ENCODE data around the gene FIP1L1.
A peak's percentile ranks its signal among the peaks of the same experiment; 100 is the strongest.

Gene FIP1L1

GRCh38 chr4:53424280-53424679 lies 46.8 kb downstream of the FIP1L1 start:
- Histone ChIP-seq H3K4me2 (ENCODE audit: low read depth, low read length, poor library complexity, severe bottlenecking) (no peak overlapping the region), H3K27me3 (ENCODE audit: insufficient read depth, low read length, poor library complexity, severe bottlenecking) (no peaks in the 10 kb centered on the region), H3F3A (ENCODE audit: low read depth) (no peaks in the 10 kb centered on the region), H3K9me2 (replicated peaks; ENCODE audit: low read depth, low read length) (no peaks in the 10 kb centered on the region), H3K9ac (ENCODE audit: low read depth, low read length, poor library complexity, severe bottlenecking) (no peak overlapping the region), H3K4me3 (ENCODE audit: low read length, poor library complexity, severe bottlenecking) (no peak overlapping the region), H3K36me3 (ENCODE audit: insufficient read depth, low read length) (peaks cover 45% of the 10 kb centered on the region), H2AFZ (ENCODE audit: low read length) (no peak overlapping the region), H3K9me3 (ENCODE audit: insufficient read depth, low read depth, low read length) (no peaks in the 10 kb centered on the region), H3K4me1 (ENCODE audit: insufficient read depth, low read length, poor library complexity, severe bottlenecking) (no peaks in the 10 kb centered on the region), H4K20me1 (ENCODE audit: insufficient read depth, low read length, poor library complexity, severe bottlenecking) (peaks cover 24% of the 10 kb centered on the region), H3K79me2 (ENCODE audit: insufficient read depth, low read length) (peaks cover 4% of the 10 kb centered on the region)
- TF ChIP-seq EZH2phosphoT487 (IDR thresholded peaks at IDR 0.05; ENCODE audit: borderline replicate concordance) (no peak), CTCF (conservative IDR thresholded peaks at IDR 0.05; ENCODE audit: low read length) (no peak)

GRCh38 chr4:53427366-53427765 lies 49.9 kb downstream of the FIP1L1 start:
- Histone ChIP-seq H2AFZ (ENCODE audit: low read length) (no peak overlapping the region), H4K20me1 (ENCODE audit: insufficient read depth, low read length, poor library complexity, severe bottlenecking) (peaks cover 33% of the 10 kb centered on the region), H3K27me3 (ENCODE audit: insufficient read depth, low read length, poor library complexity, severe bottlenecking) (no peaks in the 10 kb centered on the region), H3K79me2 (ENCODE audit: insufficient read depth, low read length) (peaks cover 4% of the 10 kb centered on the region; the same call in 1 of the 2 replicates), H3F3A (ENCODE audit: low read depth) (no peaks in the 10 kb centered on the region), H3K4me1 (ENCODE audit: insufficient read depth, low read length, poor library complexity, severe bottlenecking) (peaks cover 14% of the 10 kb centered on the region), H3K4me3 (ENCODE audit: low read length, poor library complexity, severe bottlenecking) (no peak overlapping the region), H3K9me2 (replicated peaks; ENCODE audit: low read depth, low read length) (no peaks in the 10 kb centered on the region), H3K4me2 (ENCODE audit: low read depth, low read length, poor library complexity, severe bottlenecking) (no peak overlapping the region), H3K36me3 (ENCODE audit: insufficient read depth, low read length) (peaks cover 62% of the 10 kb centered on the region), H3K9me3 (ENCODE audit: insufficient read depth, low read depth, low read length) (no peaks in the 10 kb centered on the region), H3K9ac (ENCODE audit: low read depth, low read length, poor library complexity, severe bottlenecking) (no peak overlapping the region)
- TF ChIP-seq CTCF (conservative IDR thresholded peaks at IDR 0.05; ENCODE audit: low read length) (no peak), EZH2phosphoT487 (IDR thresholded peaks at IDR 0.05; ENCODE audit: borderline replicate concordance) (no peak)

GRCh38 chr4:53431052-53431451 lies 53.6 kb downstream of the FIP1L1 start:
- Histone ChIP-seq H2AFZ (ENCODE audit: low read length) (no peak overlapping the region), H4K20me1 (ENCODE audit: insufficient read depth, low read length, poor library complexity, severe bottlenecking) (peaks cover 24% of the 10 kb centered on the region), H3K79me2 (ENCODE audit: insufficient read depth, low read length) (peaks cover 12% of the 10 kb centered on the region), H3K9me3 (ENCODE audit: insufficient read depth, low read depth, low read length) (no peaks in the 10 kb centered on the region), H3K4me3 (ENCODE audit: low read length, poor library complexity, severe bottlenecking) (peak overlapping the region; percentile 21), H3K4me2 (ENCODE audit: low read depth, low read length, poor library complexity, severe bottlenecking) (peak overlapping the region; percentile 47), H3K9me2 (replicated peaks; ENCODE audit: low read depth, low read length) (no peaks in the 10 kb centered on the region), H3F3A (ENCODE audit: low read depth) (no peaks in the 10 kb centered on the region), H3K36me3 (ENCODE audit: insufficient read depth, low read length) (peaks cover 82% of the 10 kb centered on the region), H3K4me1 (ENCODE audit: insufficient read depth, low read length, poor library complexity, severe bottlenecking) (peaks cover 14% of the 10 kb centered on the region), H3K27me3 (ENCODE audit: insufficient read depth, low read length, poor library complexity, severe bottlenecking) (no peaks in the 10 kb centered on the region), H3K9ac (ENCODE audit: low read depth, low read length, poor library complexity, severe bottlenecking) (no peak overlapping the region)
- no peak for TF ChIP-seq EZH2phosphoT487 (IDR thresholded peaks at IDR 0.05; ENCODE audit: borderline replicate concordance)
- no peak for TF ChIP-seq CTCF (conservative IDR thresholded peaks at IDR 0.05; ENCODE audit: low read length)

All from Loucy (cell line).